ENCODE results near the gene NQO2.
A peak's percentile ranks its signal among the peaks of the same experiment; 100 is the strongest.
"Not testable (repeated sequence)": the region's sequence is repeated elsewhere in the genome, so short reads cannot be mapped to it uniquely, and the experiment has no call there.

The NQO2 gene

DNA sequence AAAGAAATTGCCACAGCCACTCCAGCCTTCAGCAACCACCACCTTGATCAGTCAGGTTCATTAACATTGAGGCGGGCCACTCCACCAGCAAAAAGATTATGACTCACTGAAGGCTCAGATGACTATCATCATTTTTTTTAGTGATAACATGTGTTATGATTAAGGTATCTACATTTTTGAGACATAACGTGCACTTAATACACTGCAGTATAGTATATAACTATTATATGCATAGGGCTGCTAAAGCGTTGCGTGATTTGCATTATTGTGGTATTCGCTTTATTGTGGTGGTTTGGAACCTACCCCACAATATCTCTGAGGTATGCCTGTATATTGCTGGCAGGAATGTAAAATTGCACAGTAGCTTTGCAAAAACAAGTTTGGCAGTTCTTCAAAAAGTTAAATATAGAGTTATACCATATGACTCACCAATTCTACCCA lies 61.8 kb downstream of the NQO2 start:
- H3K4me3 ChIP-seq (ENCODE audit: low read depth, low read length) = no peak overlapping the region
- peak; percentile 67 for DNase-seq (ENCODE audit: low read depth, low spot score)
- POLR2A ChIA-PET = interaction anchor here (0.6 kb wide), 1 partner anchor 71 kb away, joined by 3 read pairs; no protein-coding TSS in a partner anchor
- TF ChIP-seq, protein P1, sequence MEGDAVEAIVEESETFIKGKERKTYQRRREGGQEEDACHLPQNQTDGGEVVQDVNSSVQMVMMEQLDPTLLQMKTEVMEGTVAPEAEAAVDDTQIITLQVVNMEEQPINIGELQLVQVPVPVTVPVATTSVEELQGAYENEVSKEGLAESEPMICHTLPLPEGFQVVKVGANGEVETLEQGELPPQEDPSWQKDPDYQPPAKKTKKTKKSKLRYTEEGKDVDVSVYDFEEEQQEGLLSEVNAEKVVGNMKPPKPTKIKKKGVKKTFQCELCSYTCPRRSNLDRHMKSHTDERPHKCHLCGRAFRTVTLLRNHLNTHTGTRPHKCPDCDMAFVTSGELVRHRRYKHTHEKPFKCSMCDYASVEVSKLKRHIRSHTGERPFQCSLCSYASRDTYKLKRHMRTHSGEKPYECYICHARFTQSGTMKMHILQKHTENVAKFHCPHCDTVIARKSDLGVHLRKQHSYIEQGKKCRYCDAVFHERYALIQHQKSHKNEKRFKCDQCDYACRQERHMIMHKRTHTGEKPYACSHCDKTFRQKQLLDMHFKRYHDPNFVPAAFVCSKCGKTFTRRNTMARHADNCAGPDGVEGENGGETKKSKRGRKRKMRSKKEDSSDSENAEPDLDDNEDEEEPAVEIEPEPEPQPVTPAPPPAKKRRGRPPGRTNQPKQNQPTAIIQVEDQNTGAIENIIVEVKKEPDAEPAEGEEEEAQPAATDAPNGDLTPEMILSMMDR (IDR thresholded peaks at IDR 0.05; ENCODE audit: insufficient read depth, low read length, missing control alignments) = peak; percentile 20
- CTCF ChIA-PET = interaction anchor here (1.0 to 2.0 kb wide), 3 partner anchors 60 to 109 kb away, joined by 6 to 7 read pairs (median 6); no protein-coding TSS in a partner anchor

DNA sequence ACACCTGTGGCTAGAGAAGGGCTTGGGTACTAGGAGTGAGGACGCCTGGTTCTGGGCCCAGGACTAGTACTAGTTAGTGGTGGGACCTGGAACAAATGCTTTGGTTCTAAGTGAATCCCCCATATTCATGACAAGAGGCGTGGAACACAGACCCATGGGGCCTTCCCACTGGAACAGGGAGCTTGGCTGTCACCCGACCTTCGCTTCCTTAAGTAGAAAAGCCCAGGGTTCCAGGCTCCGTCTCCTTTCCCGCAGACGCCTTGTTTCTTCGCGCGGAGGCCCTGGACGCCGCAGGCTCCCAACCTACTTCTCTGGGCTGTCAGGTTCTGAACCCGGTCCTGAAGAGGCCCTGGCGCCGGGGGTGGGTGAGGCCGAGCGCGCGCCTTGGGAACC lies 63.6 kb downstream of the NQO2 start:
- DNase-seq (ENCODE audit: low read depth, low spot score) = not testable (repeated sequence)
- POLR2A ChIA-PET = interaction anchor here (0.7 to 1.3 kb wide), 9 partner anchors 10 to 222 kb away, joined by 3 to 5 read pairs (median 4); partner anchors contain the start of genes NQO2 and SERPINB1
- CTCF ChIA-PET = interaction anchor here (0.8 to 2.0 kb wide), 8 partner anchors 10 to 111 kb away, joined by 3 to 6 read pairs (median 3); no protein-coding TSS in a partner anchor
- H3K4me3 ChIP-seq (ENCODE audit: low read depth, low read length) = peak overlapping the region; percentile 73

DNA sequence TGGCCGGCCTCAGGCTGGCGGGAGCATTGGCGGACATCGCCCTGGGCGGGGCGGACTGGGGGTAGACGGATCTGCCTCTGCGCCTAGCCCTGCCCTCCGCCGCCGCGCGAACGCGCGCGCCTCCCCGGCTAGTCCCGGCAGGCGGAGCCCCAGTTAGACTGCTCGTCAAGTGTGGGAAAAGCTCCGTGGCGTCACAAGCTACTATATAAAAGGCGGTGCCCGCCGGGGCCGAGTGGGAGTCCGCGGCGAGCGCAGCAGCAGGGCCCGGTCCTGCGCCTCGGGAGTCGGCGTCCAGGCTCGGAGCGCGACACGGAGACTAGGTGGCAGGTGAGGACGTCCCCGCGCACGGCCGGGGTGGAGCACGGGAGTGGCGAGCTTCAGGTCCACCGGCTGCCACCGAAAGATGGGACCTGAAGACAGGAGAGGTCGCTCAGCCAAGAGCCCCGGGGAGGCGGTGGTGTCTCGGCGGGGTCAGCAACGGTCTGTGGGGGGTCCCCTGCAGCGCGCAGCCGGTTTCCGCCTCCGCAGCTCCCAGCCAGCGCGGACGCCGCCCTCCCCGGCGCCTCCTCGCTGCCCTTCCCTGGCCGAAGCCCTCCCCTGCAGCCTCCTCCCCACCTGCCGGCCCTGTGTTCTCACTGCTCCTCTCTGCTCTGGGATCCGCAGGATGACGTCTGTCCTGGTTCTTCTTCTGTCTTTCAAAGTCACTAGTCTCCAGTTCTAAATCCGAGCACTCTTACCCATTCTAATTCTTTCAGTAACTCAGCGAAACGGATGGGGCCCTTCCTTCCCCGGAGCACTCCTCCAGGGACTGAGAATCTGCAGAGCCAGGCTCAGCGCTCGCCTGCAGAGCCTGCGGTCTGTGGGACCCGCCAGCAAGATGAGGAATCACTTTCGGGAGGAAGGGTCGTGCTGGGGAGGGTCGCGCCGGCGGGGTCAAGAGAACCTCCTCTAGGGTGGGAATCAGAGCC lies 64.3 kb downstream of the NQO2 start:
- ChIA-PET POLR2A (interaction anchor here (0.7 to 1.3 kb wide), 9 partner anchors 9 to 222 kb away, joined by 3 to 5 read pairs (median 4); partner anchors contain the start of genes NQO2 and SERPINB1), CTCF (interaction anchor here (0.8 to 1.8 kb wide), 7 partner anchors 9 to 107 kb away, joined by 3 to 4 read pairs (median 3); no protein-coding TSS in a partner anchor)
- no peak for DNase-seq (ENCODE audit: low read depth, low spot score)
- H3K4me3 ChIP-seq (ENCODE audit: low read depth, low read length) = peak overlapping the region; percentile 73
- TF ChIP-seq, protein P1 (IDR thresholded peaks at IDR 0.05; ENCODE audit: insufficient read depth, low read length, missing control alignments) = peak; percentile 9

DNA sequence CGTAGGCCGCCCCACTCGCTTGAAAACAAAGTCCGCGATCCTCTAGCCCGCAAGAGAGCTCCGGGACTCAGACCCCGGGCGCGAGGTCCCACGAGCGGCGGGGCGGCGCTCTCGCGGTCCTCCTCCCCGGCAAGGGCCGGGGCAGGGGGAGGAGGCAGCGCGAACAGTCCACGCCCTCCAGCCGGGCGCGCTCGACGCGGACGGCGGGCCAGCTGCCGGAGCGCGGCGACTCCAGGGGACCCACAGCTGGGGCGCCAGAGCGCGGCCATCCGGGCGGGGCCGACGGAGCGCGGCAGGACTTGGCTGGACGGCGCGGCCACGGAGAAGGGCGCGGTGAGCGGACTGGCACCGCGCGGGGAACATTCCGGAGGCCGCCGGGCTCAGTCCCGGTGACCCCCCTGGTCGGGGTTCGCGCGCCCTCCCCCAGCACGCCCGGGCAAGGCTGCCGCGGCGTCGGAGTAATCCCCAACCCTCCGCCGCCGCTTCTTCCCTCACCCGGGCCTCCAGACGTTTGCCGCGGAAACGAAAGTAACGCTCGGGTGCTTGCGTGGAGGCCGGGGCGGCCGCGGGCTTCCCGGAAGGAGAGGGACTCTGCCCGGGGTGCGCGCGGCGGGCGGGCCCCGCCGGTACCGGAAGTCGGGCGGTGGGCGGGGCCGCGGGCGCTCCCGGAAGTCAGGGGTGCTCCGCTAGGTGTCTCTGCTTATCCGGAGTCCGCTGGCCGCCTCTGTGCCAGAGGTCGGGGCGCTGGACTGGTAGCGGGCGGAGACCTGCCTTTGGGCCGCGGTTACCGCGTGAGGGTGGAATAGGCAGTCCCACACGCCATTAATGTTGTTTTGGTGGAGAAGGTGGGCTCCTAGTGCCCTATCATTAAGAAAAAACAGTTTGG lies 68.9 kb downstream of the NQO2 start, which contains the start of gene RIPK1:
Gene RIPK1 (plus strand): TSS at position 166 of the 886 bp plus-strand sequence. CDS start 8,330 bp downstream, outside the sequence.
- peak within 1 kb of the TSS; percentile 77 for H3K4me3 ChIP-seq (ENCODE audit: low read depth, low read length)
- ChIA-PET CTCF (interaction anchor here (0.9 to 2.6 kb wide), 6 partner anchors 42 to 183 kb away, joined by 3 to 7 read pairs (median 6); no protein-coding TSS in a partner anchor), POLR2A (interaction anchor here (0.8 to 3.0 kb wide), 5 partner anchors 17 to 82 kb away, joined by 3 to 22 read pairs (median 3); no protein-coding TSS in a partner anchor)
- TF ChIP-seq, protein P1 (IDR thresholded peaks at IDR 0.05; ENCODE audit: insufficient read depth, low read length, missing control alignments) = peak; percentile 55
- no peak for DNase-seq (ENCODE audit: low read depth, low spot score)
